Sigmoid colon (tissue), 4 donors: ENCODE results near the gene C16orf92.

ENCODE experiments used
- EP300 ChIP-seq, 4 donors: sonication (generic); formaldehyde crosslinking; IDR thresholded peaks; one replicate each; pipeline ENCODE4 v1.6.1; 2017; ENCODE audit warnings: antibody characterized with exemption in 4 of 4
- POLR2A ChIP-seq, 2 donors: fragments of 450-650 bp; IDR thresholded peaks; one replicate each; pipeline ENCODE4 v1.6.1; 2016; ENCODE audit warnings: antibody characterized with exemption in 2 of 2, mild to moderate bottlenecking in 2 of 2, moderate library complexity in 2 of 2
- POLR2AphosphoS5 ChIP-seq, 4 donors: sonication (generic); formaldehyde crosslinking; IDR thresholded peaks; one replicate each; pipeline ENCODE4 v1.6.1; 2017; ENCODE audit warnings: antibody characterized with exemption in 4 of 4
- TF ChIP-seq, protein P1 (sequence below), 4 experiments: fragments of 450-650 bp in 3 of 4; fragments of 200-600 bp in 1 of 4; IDR thresholded peaks; one replicate each; pipeline ENCODE4 v1.5.1; 2016 to 2019; ENCODE audit warnings: antibody characterized with exemption in 4 of 4, mild to moderate bottlenecking in 3 of 4, moderate library complexity in 2 of 4

DNA sequence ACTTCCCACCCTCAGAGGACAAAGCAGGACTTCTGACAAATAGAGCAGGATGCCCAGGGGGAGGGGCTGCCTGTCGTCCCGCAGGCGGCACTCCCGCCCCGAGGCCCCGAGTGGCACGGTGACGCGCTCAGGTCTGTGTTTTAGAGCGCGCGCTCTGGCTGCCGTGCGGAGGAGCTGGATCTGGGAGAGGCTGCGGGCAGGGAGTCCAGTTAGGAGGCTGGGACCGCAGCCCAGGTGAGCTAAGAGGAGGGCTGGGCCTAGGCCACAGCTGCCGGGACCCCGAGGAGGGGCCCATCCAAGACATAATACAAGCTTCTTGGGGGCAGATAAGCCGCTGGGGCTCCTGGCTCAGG, 18.6 kb upstream of the C16orf92 start:
- TF ChIP-seq POLR2A (IDR thresholded peaks at IDR 0.05) (no peak), EP300 (IDR thresholded peaks at IDR 0.05) (no peak), POLR2AphosphoS5 (IDR thresholded peaks at IDR 0.05) (no peak)
- TF ChIP-seq, protein P1, sequence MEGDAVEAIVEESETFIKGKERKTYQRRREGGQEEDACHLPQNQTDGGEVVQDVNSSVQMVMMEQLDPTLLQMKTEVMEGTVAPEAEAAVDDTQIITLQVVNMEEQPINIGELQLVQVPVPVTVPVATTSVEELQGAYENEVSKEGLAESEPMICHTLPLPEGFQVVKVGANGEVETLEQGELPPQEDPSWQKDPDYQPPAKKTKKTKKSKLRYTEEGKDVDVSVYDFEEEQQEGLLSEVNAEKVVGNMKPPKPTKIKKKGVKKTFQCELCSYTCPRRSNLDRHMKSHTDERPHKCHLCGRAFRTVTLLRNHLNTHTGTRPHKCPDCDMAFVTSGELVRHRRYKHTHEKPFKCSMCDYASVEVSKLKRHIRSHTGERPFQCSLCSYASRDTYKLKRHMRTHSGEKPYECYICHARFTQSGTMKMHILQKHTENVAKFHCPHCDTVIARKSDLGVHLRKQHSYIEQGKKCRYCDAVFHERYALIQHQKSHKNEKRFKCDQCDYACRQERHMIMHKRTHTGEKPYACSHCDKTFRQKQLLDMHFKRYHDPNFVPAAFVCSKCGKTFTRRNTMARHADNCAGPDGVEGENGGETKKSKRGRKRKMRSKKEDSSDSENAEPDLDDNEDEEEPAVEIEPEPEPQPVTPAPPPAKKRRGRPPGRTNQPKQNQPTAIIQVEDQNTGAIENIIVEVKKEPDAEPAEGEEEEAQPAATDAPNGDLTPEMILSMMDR (IDR thresholded peaks at IDR 0.05) = no peak
